ENCODE measurements around the gene GRIK2.

DNA sequence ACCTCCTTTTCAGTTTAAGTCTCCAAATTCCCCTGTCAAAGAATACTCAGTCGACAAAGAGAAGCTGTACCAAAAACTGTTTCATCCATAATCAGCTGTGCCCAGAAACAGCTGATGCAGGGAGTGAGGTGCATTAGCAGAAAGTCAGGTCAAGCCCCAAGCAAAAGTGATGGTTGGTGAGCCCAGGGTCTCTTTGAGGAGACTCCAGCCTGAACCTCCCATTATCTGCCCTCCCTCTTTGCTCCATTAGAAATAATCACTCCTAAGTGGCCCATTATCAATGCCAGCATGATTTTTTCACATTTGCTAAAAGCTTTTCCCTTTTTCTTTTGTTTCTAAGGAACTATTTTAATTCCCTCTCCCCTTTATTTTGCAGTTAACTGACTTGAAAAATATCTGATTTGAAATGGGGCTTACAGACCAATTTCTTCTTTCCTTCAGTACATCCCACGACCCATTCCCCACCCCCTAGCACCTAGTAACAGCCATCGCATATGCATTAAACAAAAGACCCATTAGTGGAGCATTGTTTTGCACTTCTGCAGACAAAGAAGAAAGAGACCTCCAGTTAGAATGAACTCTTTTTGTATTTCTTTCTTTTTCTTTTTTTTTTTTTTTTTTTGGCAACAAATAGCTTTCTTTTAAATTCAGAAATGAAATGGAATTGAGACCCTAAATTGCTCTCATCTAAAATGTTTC, 257.0 kb downstream of the GRIK2 start:
- no peak for TF ChIP-seq POLR2AphosphoS5 (IDR thresholded peaks at IDR 0.05; ENCODE audit: low read depth, low read length)
- TF ChIP-seq, protein P1, sequence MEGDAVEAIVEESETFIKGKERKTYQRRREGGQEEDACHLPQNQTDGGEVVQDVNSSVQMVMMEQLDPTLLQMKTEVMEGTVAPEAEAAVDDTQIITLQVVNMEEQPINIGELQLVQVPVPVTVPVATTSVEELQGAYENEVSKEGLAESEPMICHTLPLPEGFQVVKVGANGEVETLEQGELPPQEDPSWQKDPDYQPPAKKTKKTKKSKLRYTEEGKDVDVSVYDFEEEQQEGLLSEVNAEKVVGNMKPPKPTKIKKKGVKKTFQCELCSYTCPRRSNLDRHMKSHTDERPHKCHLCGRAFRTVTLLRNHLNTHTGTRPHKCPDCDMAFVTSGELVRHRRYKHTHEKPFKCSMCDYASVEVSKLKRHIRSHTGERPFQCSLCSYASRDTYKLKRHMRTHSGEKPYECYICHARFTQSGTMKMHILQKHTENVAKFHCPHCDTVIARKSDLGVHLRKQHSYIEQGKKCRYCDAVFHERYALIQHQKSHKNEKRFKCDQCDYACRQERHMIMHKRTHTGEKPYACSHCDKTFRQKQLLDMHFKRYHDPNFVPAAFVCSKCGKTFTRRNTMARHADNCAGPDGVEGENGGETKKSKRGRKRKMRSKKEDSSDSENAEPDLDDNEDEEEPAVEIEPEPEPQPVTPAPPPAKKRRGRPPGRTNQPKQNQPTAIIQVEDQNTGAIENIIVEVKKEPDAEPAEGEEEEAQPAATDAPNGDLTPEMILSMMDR (IDR thresholded peaks at IDR 0.05), result no peak
